C4-2B (cell line): Measurements from ENCODE around the gene ZFYVE1.

Experiments
- ZFX ChIP-seq: fragments of 450-650 bp; IDR thresholded peaks from 2 replicates; pipeline ENCODE4 v1.6.1; 2017
- TF ChIP-seq, protein P1 (sequence below): fragments of 450-650 bp; conservative IDR thresholded peaks from 2 replicates; pipeline ENCODE4 v1.5.1; 2017; ENCODE audit warnings: mild to moderate bottlenecking

- TF ChIP-seq, protein P1, sequence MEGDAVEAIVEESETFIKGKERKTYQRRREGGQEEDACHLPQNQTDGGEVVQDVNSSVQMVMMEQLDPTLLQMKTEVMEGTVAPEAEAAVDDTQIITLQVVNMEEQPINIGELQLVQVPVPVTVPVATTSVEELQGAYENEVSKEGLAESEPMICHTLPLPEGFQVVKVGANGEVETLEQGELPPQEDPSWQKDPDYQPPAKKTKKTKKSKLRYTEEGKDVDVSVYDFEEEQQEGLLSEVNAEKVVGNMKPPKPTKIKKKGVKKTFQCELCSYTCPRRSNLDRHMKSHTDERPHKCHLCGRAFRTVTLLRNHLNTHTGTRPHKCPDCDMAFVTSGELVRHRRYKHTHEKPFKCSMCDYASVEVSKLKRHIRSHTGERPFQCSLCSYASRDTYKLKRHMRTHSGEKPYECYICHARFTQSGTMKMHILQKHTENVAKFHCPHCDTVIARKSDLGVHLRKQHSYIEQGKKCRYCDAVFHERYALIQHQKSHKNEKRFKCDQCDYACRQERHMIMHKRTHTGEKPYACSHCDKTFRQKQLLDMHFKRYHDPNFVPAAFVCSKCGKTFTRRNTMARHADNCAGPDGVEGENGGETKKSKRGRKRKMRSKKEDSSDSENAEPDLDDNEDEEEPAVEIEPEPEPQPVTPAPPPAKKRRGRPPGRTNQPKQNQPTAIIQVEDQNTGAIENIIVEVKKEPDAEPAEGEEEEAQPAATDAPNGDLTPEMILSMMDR: no peak
- TF ChIP-seq ZFX: no peak
Observed at GRCh38 chr14:73069585-73069984, 42.7 kb upstream of the ZFYVE1 start.
